ENCODE results near the gene ITGB7. TPM values are rescaled to one million over a fixed set of nuclear protein-coding genes. Genes with fewer than 3 reads are reported as not detected.

Gene ITGB7
- total RNA-seq, 2 experiments from 2014 or later = 32.3 to 32.5 TPM

GRCh38 chr12:53147181-53147580 is 59.9 kb downstream of the ITGB7 start:
- H3K9me3 Mint-ChIP-seq = no peaks in the 10 kb centered on the region
- intact Hi-C loops (cut with micrococcal nuclease) = no loop called here
- H3K4me1 Mint-ChIP-seq (ENCODE audit: low read depth) = no peaks in the 10 kb centered on the region
- H3K36me3 Mint-ChIP-seq (ENCODE audit: low read depth) = no peaks in the 10 kb centered on the region
- H3K27ac Mint-ChIP-seq = no peak overlapping the region
- H3K27me3 Mint-ChIP-seq (ENCODE audit: low read depth) = no peaks in the 10 kb centered on the region
- CTCF ChIA-PET = interaction anchor here (0.7 kb wide), 1 partner anchor 54 kb away, joined by 4 read pairs; no protein-coding TSS in a partner anchor
- DNase-seq = no peak
- H3K4me3 Mint-ChIP-seq = no peak overlapping the region

GRCh38 chr12:53145383-53146260 is 61.4 kb downstream of the ITGB7 start:
- no peaks in the 10 kb centered on the region for H3K36me3 Mint-ChIP-seq (ENCODE audit: low read depth)
- H3K27me3 Mint-ChIP-seq (ENCODE audit: low read depth) = no peaks in the 10 kb centered on the region
- no peak for DNase-seq
- CTCF ChIA-PET = interaction anchor here (0.8 kb wide), 1 partner anchor 14 kb away, joined by 5 read pairs; no protein-coding TSS in a partner anchor
- H3K4me1 Mint-ChIP-seq (ENCODE audit: low read depth) = no peaks in the 10 kb centered on the region
- intact Hi-C loops (cut with micrococcal nuclease) = no loop called here
- no peak overlapping the region for H3K4me3 Mint-ChIP-seq
- H3K27ac Mint-ChIP-seq = no peak overlapping the region
- H3K9me3 Mint-ChIP-seq = no peaks in the 10 kb centered on the region

DNA sequence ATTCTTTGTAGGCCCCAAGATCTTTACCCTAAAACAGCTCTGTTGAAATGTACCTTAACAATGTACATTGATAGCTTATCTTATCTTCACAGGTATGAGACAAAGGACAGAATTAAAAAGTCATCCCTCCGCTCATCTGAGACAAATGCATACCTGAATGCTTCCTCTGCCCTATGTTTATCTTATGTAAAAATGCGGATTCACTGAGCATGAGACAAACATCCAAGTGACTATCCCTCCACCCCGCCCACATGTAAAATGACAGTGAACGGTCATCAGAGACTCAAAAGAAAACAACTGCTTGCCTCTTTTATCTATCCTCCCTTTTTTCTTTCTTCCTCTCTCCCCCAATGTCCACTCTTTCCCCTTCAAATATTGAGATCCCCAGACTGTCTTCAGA is 63.7 kb downstream of the ITGB7 start:
- DNase-seq = no peak
- intact Hi-C loops (cut with micrococcal nuclease) = no loop called here
- H3K36me3 Mint-ChIP-seq (ENCODE audit: low read depth) = no peaks in the 10 kb centered on the region
- CTCF ChIA-PET = no interaction called here
- H3K4me3 Mint-ChIP-seq = no peak overlapping the region
- H3K27me3 Mint-ChIP-seq (ENCODE audit: low read depth) = no peaks in the 10 kb centered on the region
- H3K4me1 Mint-ChIP-seq (ENCODE audit: low read depth) = no peaks in the 10 kb centered on the region
- H3K27ac Mint-ChIP-seq = no peak overlapping the region
- no peaks in the 10 kb centered on the region for H3K9me3 Mint-ChIP-seq

Other genes starting within 250 kb of the ITGB7 start
- gene EIF4B, start 200.8 kb downstream of the ITGB7 start, total RNA-seq = 100 to 1,000 TPM; 813 to 821 TPM
- under 1 TPM; 0.37 to 0.67 TPM for gene TNS2, start 157.2 kb downstream of the ITGB7 start, total RNA-seq
- gene SPRYD3, start 127.9 kb downstream of the ITGB7 start, total RNA-seq = 10 to 100 TPM; 20.1 to 20.2 TPM
- gene IGFBP6, start 109.6 kb downstream of the ITGB7 start, total RNA-seq = 1 to 10 TPM; 3.7 to 6.4 TPM
- under 1 TPM; 0.74 to 0.81 TPM for gene SOAT2, start 103.8 kb downstream of the ITGB7 start, total RNA-seq
- gene ZNF740, start 26.5 kb downstream of the ITGB7 start, total RNA-seq = 10 to 100 TPM; 40.4 to 42.0 TPM
- gene CSAD, start 26.3 kb downstream of the ITGB7 start, total RNA-seq = 10 to 100 TPM; 31.5 to 32.3 TPM
- gene RARG, start 25.0 kb upstream of the ITGB7 start, total RNA-seq = 1 to 10 TPM; 4.0 to 4.6 TPM
- 10 to 100 TPM; 53.3 to 54.2 TPM for gene ESPL1, start 61.0 kb upstream of the ITGB7 start, total RNA-seq
- 100 to 1,000 TPM; 376 to 383 TPM for gene PFDN5, start 88.3 kb upstream of the ITGB7 start, total RNA-seq
- 10 to 100 TPM; 59.6 to 68.4 TPM for gene MYG1, start 92.4 kb upstream of the ITGB7 start, total RNA-seq
- gene AAAS, start 114.4 kb upstream of the ITGB7 start, total RNA-seq = 10 to 100 TPM; 81.0 to 83.4 TPM
- not detected for gene SP7, start 129.1 kb upstream of the ITGB7 start, total RNA-seq
- 10 to 100 TPM; 87.6 to 91.9 TPM for gene SP1, start 172.9 kb upstream of the ITGB7 start, total RNA-seq
- gene AMHR2, start 216.6 kb upstream of the ITGB7 start, total RNA-seq = not detected
- 100 to 1,000 TPM; 207 to 216 TPM for gene PRR13, start 234.5 kb upstream of the ITGB7 start, total RNA-seq
- 1,000 to 10,000 TPM; 1,085 to 1,132 TPM for gene PCBP2, start 244.9 kb upstream of the ITGB7 start, total RNA-seq